IMR-90 (cell line): ENCODE measurements around the gene TPO. TPM values are rescaled to one million over a fixed set of nuclear protein-coding genes. Genes with fewer than 3 reads are reported as not detected.
A peak's percentile ranks its signal among the peaks of the same experiment; 100 is the strongest.

Experiments
- ATAC-seq: fragments of 200-7000 bp; cut with Tn5 transposase; 2 replicates; pipeline ENCODE4 v1.9.1; 2020; ENCODE audit warnings: low read depth, mild to moderate bottlenecking, moderate library complexity
- BruUV-seq: library from RNA; stranded (reverse); fragments of 400-500 nt; replicated peaks from 2 replicates; lab custom pipeline; 2021; lab: Mats Ljungman, UMichigan
- CTCF ChIA-PET: fragments of 300-600 bp; formaldehyde crosslinking; extraction: SDS; loops from one replicate; lab custom pipeline; 2021; ENCODE audit warnings: antibody characterized with exemption; lab: Yijun Ruan, JAX
- POLR2A ChIA-PET: fragments of 300-600 bp; sonication (Branson Sonifier 250); formaldehyde crosslinking; loops from one replicate; lab custom pipeline; 2022; ENCODE audit warnings: antibody characterized with exemption; ENCODE audit not compliant: unreplicated experiment; lab: Charles Lee
- DNase-seq: peaks from one replicate; pipeline ENCODE4 v3.0.0; 2013
- H2AFZ ChIP-seq: replicated peaks from 2 replicates; pipeline ENCODE3; 2013; ENCODE audit warnings: low read length, mild to moderate bottlenecking; ENCODE audit not compliant: poor library complexity
- H2AK5ac ChIP-seq: 2 replicates; pipeline ENCODE4 v1.6.1; 2013; ENCODE audit warnings: low read depth, low read length, inconsistent platforms
- H2AK9ac ChIP-seq: replicated peaks from 2 replicates; pipeline ENCODE3; 2013; ENCODE audit warnings: mild to moderate bottlenecking, low read depth, low read length, moderate library complexity; ENCODE audit not compliant: poor library complexity
- H2BK120ac ChIP-seq: 2 replicates; pipeline ENCODE4 v1.6.1; 2013; ENCODE audit warnings: low read depth, low read length, inconsistent platforms
- H2BK15ac ChIP-seq: 3 replicates; pipeline ENCODE4 v1.6.1; 2013; ENCODE audit warnings: low read depth, low read length, inconsistent platforms
- H2BK20ac ChIP-seq: 2 replicates; pipeline ENCODE4 v1.6.1; 2013; ENCODE audit warnings: low read depth, mild to moderate bottlenecking, inconsistent platforms, low read length, moderate library complexity
- H2BK5ac ChIP-seq: 2 replicates; pipeline ENCODE4 v1.6.1; 2013; ENCODE audit warnings: mild to moderate bottlenecking, low read depth, low read length, inconsistent platforms; ENCODE audit not compliant: poor library complexity, severe bottlenecking
- H3K14ac ChIP-seq: replicated peaks from 2 replicates; pipeline ENCODE4 v1.6.1; 2013; ENCODE audit warnings: low read depth, low read length, inconsistent platforms
- H3K18ac ChIP-seq: 2 replicates; pipeline ENCODE4 v1.6.1; 2013; ENCODE audit warnings: low read depth, low read length, control low read depth
- H3K23ac ChIP-seq: 2 replicates; pipeline ENCODE4 v1.6.1; 2013; ENCODE audit warnings: low read depth, low read length, inconsistent platforms
- H3K27ac ChIP-seq: 2 replicates; pipeline ENCODE4 v1.5.1; 2013; ENCODE audit warnings: mild to moderate bottlenecking, control low read depth, low read length; ENCODE audit not compliant: insufficient read depth
- H3K27me3 ChIP-seq: 2 replicates; pipeline ENCODE4 v1.6.1; 2013; ENCODE audit warnings: low read length; ENCODE audit not compliant: control insufficient read depth, insufficient read depth
- H3K36me3 ChIP-seq: 2 replicates; pipeline ENCODE4 v1.6.1; 2013; ENCODE audit warnings: low read length, mixed read lengths; ENCODE audit not compliant: control insufficient read depth, insufficient read depth
- H3K4ac ChIP-seq: 2 replicates; pipeline ENCODE4 v1.6.1; 2013; ENCODE audit warnings: low read depth, low read length, inconsistent platforms
- H3K4me1 ChIP-seq: 2 replicates; pipeline ENCODE4 v1.6.1; 2013; ENCODE audit warnings: low read length, mixed read lengths; ENCODE audit not compliant: control insufficient read depth, insufficient read depth
- H3K4me2 ChIP-seq: 2 replicates; pipeline ENCODE4 v1.6.1; 2013; ENCODE audit warnings: low read depth, mild to moderate bottlenecking, control low read depth, low read length, moderate library complexity
- H3K4me3 ChIP-seq: 2 replicates; pipeline ENCODE4 v1.5.1; 2013; ENCODE audit warnings: low read depth, mild to moderate bottlenecking, control low read depth, low read length, moderate library complexity; ENCODE audit not compliant: insufficient read depth
- H3K56ac ChIP-seq: 2 replicates; pipeline ENCODE4 v1.6.1; 2013; ENCODE audit warnings: low read length, inconsistent platforms; ENCODE audit not compliant: insufficient read depth; ENCODE audit errors: extremely low read depth
- H3K79me1 ChIP-seq, 2 experiments: 2 replicates each; pipeline ENCODE4 v1.6.1; 2013; ENCODE audit warnings: low read length in 2 of 2, inconsistent platforms in 1 of 2, low read depth in 1 of 2
- H3K9ac ChIP-seq: 2 replicates; pipeline ENCODE4 v1.6.1; 2013; ENCODE audit warnings: low read depth, low read length, control low read depth
- H3K9me1 ChIP-seq: 2 replicates; pipeline ENCODE4 v1.6.1; 2013; ENCODE audit warnings: low read length, inconsistent platforms; ENCODE audit not compliant: insufficient read depth
- H3K9me3 ChIP-seq: 2 replicates; pipeline ENCODE4 v1.6.1; 2013; ENCODE audit warnings: low read length; ENCODE audit not compliant: control insufficient read depth, insufficient read depth
- H4K20me1 ChIP-seq: 2 replicates; pipeline ENCODE4 v1.6.1; 2013; ENCODE audit warnings: low read length, inconsistent platforms; ENCODE audit not compliant: insufficient read depth
- H4K5ac ChIP-seq: 2 replicates; pipeline ENCODE4 v1.6.1; 2013; ENCODE audit warnings: mild to moderate bottlenecking, low read depth, low read length, control low read depth
- H4K8ac ChIP-seq, 2 experiments: 2 replicates each; pipeline ENCODE4 v1.6.1; 2013; ENCODE audit warnings: low read depth in 2 of 2, low read length in 2 of 2, control low read depth in 1 of 2, inconsistent platforms in 1 of 2
- H4K91ac ChIP-seq: 2 replicates; pipeline ENCODE4 v1.6.1; 2013; ENCODE audit warnings: low read depth, low read length, inconsistent platforms; ENCODE audit not compliant: insufficient read depth
- BHLHE40 ChIP-seq: fragments of 150-350 bp; IDR thresholded peaks from 2 replicates; pipeline ENCODE4 v1.6.1; 2016; ENCODE audit warnings: mild to moderate bottlenecking, low read depth, low read length
- ELK1 ChIP-seq: fragments of 150-350 bp; IDR thresholded peaks from 2 replicates; pipeline ENCODE4 v1.6.1; 2016; ENCODE audit warnings: low read depth, mild to moderate bottlenecking, low read length, moderate library complexity, borderline replicate concordance
- MAZ ChIP-seq: IDR thresholded peaks from 2 replicates; pipeline ENCODE4 v1.6.1; 2012; ENCODE audit warnings: low read depth, mild to moderate bottlenecking, low read length, improper control_type of control experiment, moderate library complexity, borderline replicate concordance
- NFE2L2 ChIP-seq: fragments of 150-350 bp; IDR thresholded peaks from 2 replicates; pipeline ENCODE4 v1.6.1; 2016; ENCODE audit warnings: low read depth, mild to moderate bottlenecking, low read length
- RCOR1 ChIP-seq: IDR thresholded peaks from 2 replicates; pipeline ENCODE4 v1.6.1; 2012; ENCODE audit warnings: mild to moderate bottlenecking, low read length, improper control_type of control experiment; ENCODE audit not compliant: insufficient replicate concordance
- SMC3 ChIP-seq: fragments of 150-350 bp; IDR thresholded peaks from 2 replicates; pipeline ENCODE4 v1.6.1; 2016; ENCODE audit warnings: low read depth, mild to moderate bottlenecking, antibody characterized with exemption, low read length, moderate library complexity
- WGBS, 2 experiments: methylation state at CpG; one replicate each; pipeline versions ENCODE4 v1.1.5 to v1.1.7; 2013; ENCODE audit warnings: missing lambda C conversion rate in 2 of 2; ENCODE audit not compliant: insufficient read length in 1 of 2; ENCODE audit errors: extremely low coverage in 2 of 2; 5-methylcytosine and 5-hydroxymethylcytosine counted together
- dilution Hi-C: fragments of 300-500 bp; cut with HindIII; formaldehyde crosslinking; loops from one replicate; pipeline ENCODE4 v1.14.3; 2018; ENCODE audit warnings: low sequenced_read_pairs; ENCODE audit not compliant: unreplicated experiment
- in situ Hi-C: fragments of 300-500 bp; cut with MboI; formaldehyde crosslinking; loops from 3 replicates; pipeline ENCODE4 v1.14.3; 2019; ENCODE audit warnings: low sequenced_read_pairs, inconsistent platforms, mixed read lengths
- intact Hi-C: fragments of 100-400 bp; cut with micrococcal nuclease; formaldehyde crosslinking; loops from 2 replicates; pipeline ENCODE4 v1.10.0; 2022
- polyA plus RNA-seq, 3 experiments: library from polyadenylated mRNA; depleted of rRNA; stranded (reverse); fragments of >200 nt; gene quantifications; 2 replicates each; pipeline ENCODE4 v1.2.3, GENCODE V29; 2012; ENCODE audit warnings: low replicate concordance in 1 of 3
- total RNA-seq: library from RNA; depleted of rRNA; stranded (reverse); fragments of >200 nt; gene quantifications from 2 replicates; pipeline ENCODE4 v1.2.3, GENCODE V29; 2012

Gene TPO
- total and polyA plus RNA-seq, 2 of the 4 experiments (the other 2 are of a cell fraction), result not detected

DNA sequence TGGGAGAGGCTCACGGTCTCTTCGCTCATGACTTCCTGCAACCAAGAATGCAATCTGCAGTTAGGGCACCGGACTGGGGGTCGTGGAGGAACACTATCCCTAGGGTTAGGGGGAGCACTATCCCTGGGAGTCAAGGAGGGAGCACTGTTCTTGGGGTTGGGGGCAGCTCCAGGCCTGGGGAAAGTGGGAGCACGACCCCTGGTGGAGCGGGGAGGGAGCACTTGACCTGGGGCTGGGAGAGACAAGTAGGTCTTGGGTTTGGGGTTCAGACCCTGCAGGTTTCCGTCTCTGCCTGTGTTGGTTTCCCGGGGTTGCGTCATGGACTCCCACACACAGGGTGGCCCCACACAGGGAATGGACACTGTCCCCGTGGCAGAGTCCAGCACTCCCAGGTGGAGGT is 133.6 kb downstream of the TPO start:
- H3K9me3 ChIP-seq, result no peaks in the 10 kb centered on the region
- dilution Hi-C loops (no loop called here), in situ Hi-C loops (loop anchor here (10.0 kb wide), 4 partner anchors 582 to 1302 kb away; no protein-coding TSS in a partner anchor), intact Hi-C loops (loop anchor here (1.0 to 10.0 kb wide), 8 partner anchors 402 to 1300 kb away; partner anchors contain the start of gene TMEM18)
- H2BK15ac ChIP-seq, result no peak overlapping the region
- H4K5ac ChIP-seq, result no peak overlapping the region
- no peak overlapping the region for H3K4ac ChIP-seq
- H4K91ac ChIP-seq, result no peak overlapping the region
- H2BK5ac ChIP-seq, result no peak overlapping the region
- H2AFZ ChIP-seq, result no peak overlapping the region
- TF ChIP-seq SMC3 (no peak), ELK1 (no peak), BHLHE40 (no peak), NFE2L2 (no peak), MAZ (no peak), RCOR1 (no peak)
- ATAC-seq (no peak), DNase-seq (no peak)
- BruUV-seq, result no TSS peak
- WGBS, 2 experiments, result 90% methylated on average over 6 of the region's 10 CpGs; no CpG with 5 or more reads in 1 of the 2 experiments
- H3K27ac ChIP-seq, result no peak overlapping the region
- H2AK9ac ChIP-seq, result peak overlapping the region; percentile 5
- H2AK5ac ChIP-seq, result 0 out of 2 replicates have a peak overlapping the region, but pooled peaks have one; percentile 3
- H3K9me1 ChIP-seq, result peaks cover 6% of the 10 kb centered on the region
- ChIA-PET POLR2A (no interaction called here), CTCF (interaction anchor here (0.7 kb wide), 1 partner anchor 593 kb away, joined by 4 read pairs; no protein-coding TSS in a partner anchor)
- H2BK20ac ChIP-seq, result no peak overlapping the region
- no peak overlapping the region for H3K4me2 ChIP-seq
- H3K4me1 ChIP-seq, result peaks cover 19% of the 10 kb centered on the region
- H3K14ac ChIP-seq, result no peak overlapping the region
- H3K36me3 ChIP-seq, result no peaks in the 10 kb centered on the region
- no peak overlapping the region for H3K4me3 ChIP-seq
- H3K56ac ChIP-seq, result no peak overlapping the region
- no peaks in the 10 kb centered on the region for H4K20me1 ChIP-seq
- no peaks in the 10 kb centered on the region for H3K79me1 ChIP-seq
- H3K9ac ChIP-seq, result no peak overlapping the region
- H3K18ac ChIP-seq, result no peak overlapping the region
- no peaks in the 10 kb centered on the region; the same call in 1 of the 2 replicates for H3K27me3 ChIP-seq
- H4K8ac ChIP-seq, result no peak overlapping the region
- no peak overlapping the region for H2BK120ac ChIP-seq
- H3K23ac ChIP-seq, result no peak overlapping the region
